ENCODE results near the gene KCP.

The KCP gene

DNA sequence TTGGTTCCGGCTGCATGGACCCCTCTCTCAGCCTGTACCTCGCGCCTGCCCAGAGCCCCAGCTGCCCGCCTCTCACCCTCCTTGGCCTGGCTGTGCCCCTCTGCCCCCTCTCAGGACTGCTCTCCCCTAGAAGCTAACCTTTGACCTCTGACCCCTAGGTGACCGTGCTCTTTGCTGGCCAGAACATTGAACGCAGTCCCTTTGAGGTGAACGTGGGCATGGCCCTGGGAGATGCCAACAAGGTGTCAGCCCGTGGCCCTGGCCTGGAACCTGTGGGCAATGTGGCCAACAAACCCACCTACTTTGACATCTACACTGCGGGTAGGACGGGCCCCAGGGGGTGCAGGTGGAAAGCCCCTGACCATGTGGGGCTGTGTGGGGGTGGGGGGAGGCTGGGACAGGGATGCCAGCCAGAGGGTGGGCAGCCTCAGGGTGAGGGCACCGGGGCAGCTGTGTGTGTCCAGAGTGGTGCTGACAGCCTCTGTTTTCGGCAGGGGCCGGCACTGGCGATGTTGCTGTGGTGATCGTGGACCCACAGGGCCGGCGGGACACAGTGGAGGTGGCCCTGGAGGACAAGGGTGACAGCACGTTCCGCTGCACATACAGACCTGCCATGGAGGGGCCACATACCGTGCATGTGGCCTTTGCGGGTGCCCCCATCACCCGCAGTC, 72.3 kb downstream of the KCP start:
- Histone ChIP-seq H3K9ac (ENCODE audit: low read length) (no peak overlapping the region), H2AFZ (ENCODE audit: low read depth, low read length) (no peak overlapping the region), H3K36me3 (replicated peaks; ENCODE audit: low read depth, low read length) (no peaks in the 10 kb centered on the region), H3K4me3 (ENCODE audit: low read length) (no peak overlapping the region), H3K9me3 (ENCODE audit: insufficient read depth, low read length) (no peaks in the 10 kb centered on the region), H3K27ac (ENCODE audit: low read length) (no peak overlapping the region), H3K4me2 (ENCODE audit: low read length) (no peak overlapping the region), H3K27me3 (ENCODE audit: low read depth, low read length) (no peaks in the 10 kb centered on the region), H4K20me1 (ENCODE audit: insufficient read depth, low read length) (no peaks in the 10 kb centered on the region), H3K79me2 (ENCODE audit: low read length) (no peaks in the 10 kb centered on the region), H3K4me1 (ENCODE audit: low read length) (peaks cover 3% of the 10 kb centered on the region; the same call in 1 of the 2 replicates)
- TF ChIP-seq EZH2phosphoT487 (IDR thresholded peaks at IDR 0.05; ENCODE audit: low read depth) = no peak
- TF ChIP-seq, protein P1, sequence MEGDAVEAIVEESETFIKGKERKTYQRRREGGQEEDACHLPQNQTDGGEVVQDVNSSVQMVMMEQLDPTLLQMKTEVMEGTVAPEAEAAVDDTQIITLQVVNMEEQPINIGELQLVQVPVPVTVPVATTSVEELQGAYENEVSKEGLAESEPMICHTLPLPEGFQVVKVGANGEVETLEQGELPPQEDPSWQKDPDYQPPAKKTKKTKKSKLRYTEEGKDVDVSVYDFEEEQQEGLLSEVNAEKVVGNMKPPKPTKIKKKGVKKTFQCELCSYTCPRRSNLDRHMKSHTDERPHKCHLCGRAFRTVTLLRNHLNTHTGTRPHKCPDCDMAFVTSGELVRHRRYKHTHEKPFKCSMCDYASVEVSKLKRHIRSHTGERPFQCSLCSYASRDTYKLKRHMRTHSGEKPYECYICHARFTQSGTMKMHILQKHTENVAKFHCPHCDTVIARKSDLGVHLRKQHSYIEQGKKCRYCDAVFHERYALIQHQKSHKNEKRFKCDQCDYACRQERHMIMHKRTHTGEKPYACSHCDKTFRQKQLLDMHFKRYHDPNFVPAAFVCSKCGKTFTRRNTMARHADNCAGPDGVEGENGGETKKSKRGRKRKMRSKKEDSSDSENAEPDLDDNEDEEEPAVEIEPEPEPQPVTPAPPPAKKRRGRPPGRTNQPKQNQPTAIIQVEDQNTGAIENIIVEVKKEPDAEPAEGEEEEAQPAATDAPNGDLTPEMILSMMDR (IDR thresholded peaks at IDR 0.05; ENCODE audit: low read depth, low read length) = no peak

DNA sequence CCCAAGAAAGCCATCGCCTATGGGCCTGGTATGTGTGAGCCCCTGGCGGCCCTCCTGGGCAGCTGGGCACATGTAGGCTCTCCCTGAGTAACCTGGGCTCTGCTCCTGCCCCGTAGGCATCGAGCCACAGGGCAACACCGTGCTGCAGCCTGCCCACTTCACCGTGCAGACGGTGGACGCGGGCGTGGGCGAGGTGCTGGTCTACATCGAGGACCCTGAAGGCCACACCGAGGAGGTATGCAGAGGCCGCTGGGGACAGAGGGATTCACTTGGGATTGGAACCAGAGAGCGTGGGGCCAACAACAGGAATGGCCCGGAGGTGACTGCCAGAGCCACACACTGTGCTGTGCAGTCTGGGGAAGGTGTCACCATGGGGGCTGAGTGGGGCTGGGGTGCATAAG, 73.0 kb downstream of the KCP start:
- no peaks in the 10 kb centered on the region for H4K20me1 ChIP-seq (ENCODE audit: insufficient read depth, low read length)
- no peak overlapping the region for H3K27ac ChIP-seq (ENCODE audit: low read length)
- no peak overlapping the region for H2AFZ ChIP-seq (ENCODE audit: low read depth, low read length)
- H3K27me3 ChIP-seq (ENCODE audit: low read depth, low read length) = no peaks in the 10 kb centered on the region
- H3K9ac ChIP-seq (ENCODE audit: low read length) = no peak overlapping the region
- H3K4me1 ChIP-seq (ENCODE audit: low read length) = peaks cover 3% of the 10 kb centered on the region; the same call in 1 of the 2 replicates
- H3K79me2 ChIP-seq (ENCODE audit: low read length) = no peaks in the 10 kb centered on the region
- no peaks in the 10 kb centered on the region for H3K36me3 ChIP-seq (replicated peaks; ENCODE audit: low read depth, low read length)
- no peaks in the 10 kb centered on the region for H3K9me3 ChIP-seq (ENCODE audit: insufficient read depth, low read length)
- TF ChIP-seq EZH2phosphoT487 (IDR thresholded peaks at IDR 0.05; ENCODE audit: low read depth) = no peak
- TF ChIP-seq, protein P1 (IDR thresholded peaks at IDR 0.05; ENCODE audit: low read depth, low read length) = no peak
- H3K4me3 ChIP-seq (ENCODE audit: low read length) = no peak overlapping the region
- no peak overlapping the region for H3K4me2 ChIP-seq (ENCODE audit: low read length)

DNA sequence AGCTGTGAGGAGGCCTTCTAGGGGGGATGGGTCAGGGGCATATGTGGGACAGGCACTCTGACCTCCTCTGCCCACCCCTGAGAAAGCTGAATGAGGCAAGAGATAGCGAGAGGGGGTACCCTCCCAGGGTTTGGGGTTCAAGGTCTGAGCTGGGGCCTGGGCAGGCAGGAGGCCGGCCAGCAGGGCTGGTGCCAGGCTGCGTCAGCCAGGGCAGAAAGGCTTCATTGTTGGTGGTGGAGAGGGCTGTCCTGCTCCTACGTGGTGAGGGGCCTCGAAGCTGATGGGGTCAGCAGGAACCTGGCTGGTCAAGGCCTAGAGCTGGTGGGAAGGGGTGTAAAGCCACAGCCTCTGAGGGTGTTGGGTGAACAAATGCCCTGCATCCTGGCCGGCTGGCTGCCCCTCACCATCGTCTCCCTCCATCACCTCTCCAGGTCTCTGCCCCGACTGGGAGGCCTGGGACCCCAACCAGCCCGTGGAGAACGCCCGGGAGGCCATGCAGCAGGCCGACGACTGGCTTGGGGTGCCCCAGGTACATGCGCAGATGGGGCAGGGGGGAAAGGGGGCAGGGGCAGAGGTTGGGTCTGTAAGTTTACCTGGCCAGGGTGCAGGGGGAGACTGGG, 73.7 kb downstream of the KCP start:
- no peak overlapping the region for H3K27ac ChIP-seq (ENCODE audit: low read length)
- H3K27me3 ChIP-seq (ENCODE audit: low read depth, low read length) = no peaks in the 10 kb centered on the region
- H3K4me2 ChIP-seq (ENCODE audit: low read length) = no peak overlapping the region
- H4K20me1 ChIP-seq (ENCODE audit: insufficient read depth, low read length) = no peaks in the 10 kb centered on the region
- no peaks in the 10 kb centered on the region for H3K36me3 ChIP-seq (replicated peaks; ENCODE audit: low read depth, low read length)
- H3K4me3 ChIP-seq (ENCODE audit: low read length) = no peak overlapping the region
- H3K9ac ChIP-seq (ENCODE audit: low read length) = no peak overlapping the region
- H3K4me1 ChIP-seq (ENCODE audit: low read length) = peaks cover 3% of the 10 kb centered on the region
- no peaks in the 10 kb centered on the region for H3K79me2 ChIP-seq (ENCODE audit: low read length)
- TF ChIP-seq, protein P1 (IDR thresholded peaks at IDR 0.05; ENCODE audit: low read depth, low read length) = no peak
- TF ChIP-seq EZH2phosphoT487 (IDR thresholded peaks at IDR 0.05; ENCODE audit: low read depth) = no peak
- H2AFZ ChIP-seq (ENCODE audit: low read depth, low read length) = no peak overlapping the region
- no peaks in the 10 kb centered on the region for H3K9me3 ChIP-seq (ENCODE audit: insufficient read depth, low read length)

DNA sequence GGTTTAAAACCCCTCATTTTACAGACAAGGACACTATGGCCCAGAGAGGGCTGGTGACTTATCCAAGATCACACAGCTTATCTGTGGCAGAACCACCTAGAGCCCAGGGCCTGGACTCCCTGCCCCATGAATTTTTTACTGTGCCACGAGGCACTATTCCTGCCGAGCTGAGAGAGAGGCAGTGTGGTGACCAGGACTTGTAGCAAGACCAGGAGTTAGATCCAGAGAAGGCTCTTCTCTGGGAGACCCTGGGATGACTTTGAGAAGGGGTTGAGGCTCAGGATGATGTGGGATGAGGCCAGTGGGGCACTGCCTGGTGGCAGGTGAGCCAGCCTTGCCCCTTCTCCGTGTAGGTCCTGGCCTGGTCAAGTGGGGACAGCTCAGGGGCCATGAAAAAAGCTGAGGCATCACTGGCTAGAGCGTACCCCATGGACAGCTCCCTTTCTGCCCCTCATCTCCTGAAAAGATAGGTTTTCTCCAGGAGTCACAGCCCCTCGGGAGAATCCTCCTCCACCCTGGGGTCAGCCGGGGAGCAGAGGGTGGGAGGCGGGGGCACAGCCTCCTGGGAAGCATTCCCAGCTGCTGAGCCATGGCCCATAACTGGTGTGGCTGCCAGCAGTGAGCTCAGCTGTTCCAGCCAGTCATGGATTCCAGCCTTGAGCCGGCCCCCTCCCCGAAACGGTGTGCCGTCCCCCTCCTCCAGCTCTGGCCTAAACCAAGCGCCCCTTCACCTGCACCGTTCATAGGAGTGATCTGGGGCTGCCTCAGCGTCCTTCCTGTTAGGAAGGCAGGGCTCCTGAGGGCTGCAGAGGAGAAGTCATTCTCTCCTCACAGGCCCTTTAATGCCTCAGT, 74.5 kb downstream of the KCP start:
- no peaks in the 10 kb centered on the region for H4K20me1 ChIP-seq (ENCODE audit: insufficient read depth, low read length)
- H3K36me3 ChIP-seq (replicated peaks; ENCODE audit: low read depth, low read length) = no peaks in the 10 kb centered on the region
- no peaks in the 10 kb centered on the region for H3K27me3 ChIP-seq (ENCODE audit: low read depth, low read length)

More for the DNA sequence above, 74.5 kb downstream of the KCP start:
- Histone ChIP-seq H3K4me2 (ENCODE audit: low read length) (no peak overlapping the region), H3K9ac (ENCODE audit: low read length) (no peak overlapping the region), H3K27ac (ENCODE audit: low read length) (no peak overlapping the region), H3K4me1 (ENCODE audit: low read length) (peaks cover 6% of the 10 kb centered on the region), H3K4me3 (ENCODE audit: low read length) (no peak overlapping the region), H3K79me2 (ENCODE audit: low read length) (no peaks in the 10 kb centered on the region), H3K9me3 (ENCODE audit: insufficient read depth, low read length) (no peaks in the 10 kb centered on the region), H2AFZ (ENCODE audit: low read depth, low read length) (no peak overlapping the region)
- TF ChIP-seq EZH2phosphoT487 (IDR thresholded peaks at IDR 0.05; ENCODE audit: low read depth) = no peak
- TF ChIP-seq, protein P1 (IDR thresholded peaks at IDR 0.05; ENCODE audit: low read depth, low read length) = no peak

All from OCI-LY3 (cell line).